Hematopoietic multipotent progenitor cell treated with erythropoietin and hydrocortisone succinate and interleukin-3 and kit ligand, for 6 days (in vitro differentiated cells): ENCODE results near the gene FLVCR2.

Experiments used
- DNase-seq: peaks from one replicate; pipeline ENCODE4 v3.0.0-alpha.2; 2015

Gene FLVCR2

DNA sequence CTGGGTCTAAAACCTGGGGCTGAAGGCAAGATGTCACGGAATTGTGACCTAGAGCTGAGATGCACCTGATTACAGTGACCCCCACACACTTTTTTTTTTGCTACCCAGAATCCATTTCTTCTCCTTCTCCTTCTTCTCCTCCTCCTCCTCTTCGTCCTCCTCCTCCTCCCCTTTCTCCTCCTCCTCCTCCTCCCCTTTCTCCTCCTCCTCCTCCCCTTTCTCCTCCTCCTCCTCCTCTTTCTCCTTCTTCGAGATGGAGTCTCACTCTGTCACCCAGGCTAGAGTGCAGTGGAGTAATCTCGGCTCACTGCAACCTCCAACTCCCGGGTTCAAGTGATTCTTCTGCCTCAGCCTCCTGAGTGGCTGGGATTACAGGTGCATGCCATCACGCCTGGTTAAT is 19.4 kb upstream of the FLVCR2 start:
- no peak for DNase-seq

DNA sequence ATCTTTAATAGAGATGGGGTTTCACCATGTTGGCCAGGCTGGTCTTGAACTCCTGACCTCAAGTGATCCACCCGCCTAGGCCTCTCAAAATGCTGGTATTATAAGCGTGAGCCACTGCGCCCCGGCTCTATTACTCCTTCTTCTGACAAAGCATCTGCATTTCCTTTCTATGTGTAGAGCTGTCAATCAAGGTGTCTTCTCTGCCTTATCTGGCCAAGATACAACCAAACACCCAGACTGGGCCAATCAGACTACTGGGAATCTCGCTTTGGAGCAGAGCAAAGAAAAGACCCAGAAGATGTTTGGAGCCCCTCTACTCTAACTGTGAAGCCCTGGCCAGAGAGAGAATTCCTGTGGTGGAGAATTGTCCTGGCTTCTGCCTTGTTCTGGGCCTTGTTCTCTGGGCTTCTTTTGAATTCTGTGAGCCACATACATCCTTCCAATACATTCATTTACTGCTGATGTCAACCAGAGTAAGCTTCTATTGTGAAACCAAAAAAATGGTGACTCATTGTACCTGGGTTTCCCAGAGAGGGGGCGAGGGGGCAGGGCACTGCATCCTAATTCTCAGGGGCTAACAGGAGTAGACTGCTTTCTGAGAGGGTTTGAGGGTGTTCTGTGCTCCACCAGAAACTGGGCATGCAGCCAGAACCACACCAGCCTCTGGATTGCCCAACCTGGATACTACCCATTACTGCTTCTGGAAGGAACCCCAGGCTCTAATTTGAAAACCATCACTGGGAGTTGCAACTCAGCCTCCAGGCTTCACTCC is 18.8 kb upstream of the FLVCR2 start:
- peak; percentile 69 for DNase-seq

DNA sequence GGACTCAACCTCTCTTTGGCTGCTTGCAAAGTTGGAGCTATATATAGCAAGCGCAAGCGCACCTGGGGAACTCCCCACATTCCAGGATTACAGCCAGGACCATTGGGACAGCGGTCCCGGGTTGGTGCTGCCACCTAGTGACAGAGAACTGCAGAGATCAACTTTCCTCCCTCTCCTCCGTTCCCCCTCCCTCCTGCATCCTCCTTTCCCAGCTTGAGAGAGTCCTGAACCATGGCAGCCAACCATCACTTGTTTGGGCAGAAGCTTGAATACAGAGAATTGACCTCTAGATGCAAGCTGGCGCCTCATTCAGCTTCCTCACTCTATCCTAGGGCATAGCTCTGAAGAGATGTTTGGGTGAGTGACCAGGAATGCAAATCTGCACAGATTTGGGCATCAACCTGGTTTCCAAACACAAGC is 17.4 kb upstream of the FLVCR2 start:
- DNase-seq: peak; percentile 67

DNA sequence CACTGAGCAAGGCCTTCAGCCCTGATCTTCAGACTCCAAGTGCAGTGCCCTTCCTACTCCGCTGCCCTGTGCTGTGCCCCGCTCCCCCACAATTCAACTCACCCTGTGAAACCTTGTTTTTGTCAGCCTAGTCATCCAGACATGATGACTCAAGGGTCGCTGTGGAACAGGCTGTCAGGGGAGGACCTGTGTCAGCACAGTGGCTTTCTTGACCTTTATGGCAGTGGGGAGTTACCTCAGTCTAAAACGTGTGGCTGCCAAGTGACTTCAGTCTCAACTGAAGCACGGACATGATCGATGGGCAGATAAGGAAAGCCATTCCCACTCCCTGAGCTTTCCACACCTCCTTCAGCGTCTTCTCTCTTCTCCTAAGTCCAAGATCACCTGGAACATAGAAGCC is 16.3 kb upstream of the FLVCR2 start:
- DNase-seq: no peak

DNA sequence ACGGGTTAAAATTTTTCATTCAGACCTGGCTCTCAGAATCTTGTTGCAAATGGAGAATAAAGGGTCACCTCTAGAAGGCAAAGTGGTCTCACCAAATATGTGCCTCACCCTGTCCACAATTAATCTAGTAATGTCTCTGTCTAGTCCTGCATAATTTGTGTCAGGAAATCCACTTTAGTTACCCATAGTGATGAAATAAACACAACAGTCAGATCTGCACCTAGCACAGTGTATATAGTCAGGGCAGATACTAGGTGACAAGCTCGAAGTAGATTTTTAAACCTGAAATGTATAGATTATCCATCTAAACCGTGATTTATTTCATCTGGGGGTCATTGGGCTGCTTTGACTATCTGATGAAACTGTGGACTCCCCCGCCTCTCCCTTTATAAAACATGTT is 15.9 kb upstream of the FLVCR2 start:
- DNase-seq: no peak

DNA sequence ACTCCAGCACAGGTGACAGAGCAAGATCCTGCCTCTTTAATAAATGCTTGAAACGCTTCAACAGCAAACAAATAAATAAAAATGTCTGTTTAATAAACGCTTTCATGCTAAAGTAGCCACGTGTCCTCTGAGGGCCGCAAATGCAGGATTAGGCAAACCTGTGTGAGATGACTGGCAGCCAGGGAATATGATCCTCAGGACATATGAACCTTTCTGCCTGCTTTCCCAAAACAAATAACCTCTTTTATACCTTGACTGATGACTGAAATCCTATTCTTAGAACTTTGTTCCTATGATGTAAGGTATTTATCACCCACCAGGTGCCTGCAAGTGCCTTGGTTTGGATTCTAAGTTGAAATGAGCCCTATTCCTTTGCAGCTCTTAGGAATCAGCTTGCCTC is 14.5 kb upstream of the FLVCR2 start:
- no peak for DNase-seq

DNA sequence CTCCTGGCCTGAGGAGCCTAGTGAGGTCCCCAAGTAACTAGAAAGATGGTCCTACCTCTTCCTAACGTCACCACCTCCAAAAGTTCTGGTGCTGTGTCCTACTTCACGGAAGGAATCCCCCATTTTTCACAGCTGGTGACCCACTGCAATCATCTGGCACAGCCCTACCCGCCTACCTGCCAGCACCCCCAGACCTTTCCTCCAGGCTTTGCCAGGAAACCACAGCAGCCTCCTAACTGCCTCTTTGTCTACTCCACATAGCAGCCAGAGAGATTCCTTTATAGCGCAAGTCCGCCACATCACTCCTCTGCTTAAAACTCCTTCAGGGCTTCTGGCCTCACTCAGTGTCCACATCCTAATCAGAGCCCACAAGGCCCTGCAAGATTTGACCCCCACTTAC is 13.4 kb upstream of the FLVCR2 start:
- no peak for DNase-seq

DNA sequence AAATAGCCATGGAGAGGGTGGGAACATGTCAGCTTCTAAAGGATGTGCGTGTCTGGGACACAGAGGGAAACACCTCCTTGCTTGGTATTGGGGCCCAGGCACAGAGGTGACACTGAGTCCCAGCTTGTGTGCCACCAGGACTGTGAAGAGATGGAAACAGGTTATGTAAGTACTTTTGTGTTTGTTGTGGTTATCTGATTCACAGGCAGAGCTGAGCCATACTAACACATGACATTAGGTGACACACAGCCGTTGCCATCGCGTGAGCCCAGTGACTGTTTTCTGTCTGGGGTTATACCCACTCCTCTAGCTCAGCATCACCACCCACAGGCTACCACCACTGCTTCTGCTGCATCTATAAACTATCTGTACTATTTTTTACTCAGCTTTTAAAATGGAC is 12.1 kb upstream of the FLVCR2 start:
- peak; percentile 7 for DNase-seq

DNA sequence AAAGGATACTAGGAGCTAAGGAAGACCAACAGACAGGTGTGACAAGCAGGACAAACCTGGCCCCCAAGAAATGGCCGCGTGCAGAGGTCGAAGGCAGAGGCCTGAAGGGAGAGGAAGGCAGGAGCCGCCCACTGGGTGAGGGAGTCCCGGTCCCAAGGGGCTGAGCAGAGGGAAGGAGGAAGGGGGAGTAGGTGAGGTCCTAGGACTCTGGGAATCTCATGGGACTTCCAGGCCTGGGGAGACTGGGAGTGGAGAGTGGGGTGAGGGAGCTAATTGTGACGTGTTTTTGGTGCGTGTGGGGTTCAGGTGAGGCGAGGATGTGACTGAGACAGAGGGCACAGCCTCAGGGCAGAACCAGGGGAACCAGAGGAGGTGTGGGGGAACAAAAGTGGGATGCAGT is 11.7 kb upstream of the FLVCR2 start:
- DNase-seq: no peak

DNA sequence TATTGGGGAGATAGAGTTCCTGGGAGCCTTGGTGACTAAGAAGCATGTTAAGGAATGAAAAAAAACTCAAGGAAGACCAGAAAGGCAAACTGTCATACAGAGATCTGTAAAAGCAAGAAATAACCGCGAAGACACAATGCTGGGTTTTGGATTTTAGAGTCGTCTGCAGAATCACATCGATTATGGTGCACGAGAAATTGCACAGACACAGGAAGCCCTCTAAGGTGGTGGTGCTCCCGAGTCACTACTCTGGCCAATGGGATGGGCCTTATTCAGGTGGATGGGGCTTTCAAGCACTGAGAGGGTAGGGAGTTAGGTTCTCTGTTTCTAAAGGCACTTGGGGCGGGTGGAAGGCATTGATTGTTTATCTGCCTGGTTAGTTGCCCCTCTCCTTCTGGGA is 10.3 kb upstream of the FLVCR2 start:
- DNase-seq: no peak

DNA sequence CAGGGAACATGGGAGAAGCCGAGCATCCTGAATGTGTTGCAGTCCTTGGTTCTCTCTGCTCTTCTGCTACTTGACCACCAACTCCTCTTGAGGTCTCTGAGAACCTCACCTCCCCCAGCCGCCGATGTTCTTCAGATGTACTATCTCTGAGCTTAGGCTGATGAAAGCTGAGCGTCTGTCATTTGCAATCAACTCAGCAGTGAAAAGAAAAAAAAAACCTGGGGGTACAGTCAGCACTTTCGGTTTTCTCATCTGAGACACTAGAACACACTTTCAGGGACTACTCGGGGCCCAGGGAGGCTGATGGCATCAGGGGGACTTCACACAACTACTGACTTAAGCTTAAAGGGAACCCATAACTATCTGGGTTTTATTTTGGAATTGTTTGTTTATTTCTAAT is 9.6 kb upstream of the FLVCR2 start:
- no peak for DNase-seq

DNA sequence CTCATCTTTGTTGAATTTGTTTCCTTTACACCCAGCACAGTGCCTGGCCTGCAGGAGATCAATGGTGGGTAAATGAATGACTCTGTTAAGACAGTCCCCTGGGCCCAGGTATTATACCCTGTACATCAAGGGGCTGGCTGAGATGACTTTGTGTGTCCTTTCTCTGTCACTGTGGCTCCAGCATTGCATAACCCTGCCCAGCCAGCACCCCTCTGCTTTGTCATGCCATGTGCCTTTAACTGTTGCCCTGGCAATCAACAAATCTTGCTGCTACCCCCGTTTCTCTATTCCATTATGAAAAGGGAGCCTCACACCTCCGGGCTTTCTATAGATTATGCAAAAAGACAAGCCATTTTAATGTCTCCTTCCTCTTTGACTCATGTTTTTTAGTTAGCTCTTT is 7.6 kb upstream of the FLVCR2 start:
- peak; percentile 56 for DNase-seq

DNA sequence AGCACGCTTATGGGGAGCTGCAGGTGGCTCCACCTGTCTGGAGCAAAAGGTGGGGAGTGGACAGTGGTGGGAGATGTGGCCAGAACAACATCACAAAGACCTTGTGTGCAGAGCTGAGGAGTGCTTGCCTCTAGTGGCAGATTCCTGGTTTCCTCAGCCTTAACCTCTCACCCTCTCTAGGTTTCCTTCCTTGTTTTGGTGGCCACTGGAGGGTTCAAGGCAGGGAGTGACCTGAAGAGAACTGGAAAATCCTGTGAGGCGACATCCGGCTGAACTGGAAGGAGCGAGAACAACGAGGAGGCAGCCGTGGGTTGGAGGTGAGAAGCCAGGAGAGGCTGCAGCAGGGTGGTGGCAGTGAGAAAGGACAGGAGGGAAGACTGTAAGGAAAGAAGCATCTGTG is 6.3 kb upstream of the FLVCR2 start:
- no peak for DNase-seq

DNA sequence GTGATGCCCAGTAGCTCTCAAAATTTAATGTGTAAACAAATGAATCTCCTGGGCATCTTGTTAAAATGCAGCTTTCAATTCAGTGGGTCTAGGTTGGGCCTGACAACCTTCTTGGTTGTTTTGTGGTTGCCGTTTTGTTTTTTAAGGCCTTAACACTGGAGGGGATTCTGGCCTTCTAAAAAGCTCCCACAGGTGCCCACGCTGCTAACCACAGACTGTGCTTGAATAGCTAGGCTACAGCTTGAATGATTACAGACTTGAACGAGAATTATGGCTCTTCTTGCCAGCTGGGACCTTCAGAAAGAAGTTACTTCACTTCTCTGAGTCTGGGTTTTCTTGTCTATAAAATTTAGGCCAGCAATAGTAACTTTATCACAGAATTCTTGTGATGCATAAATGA is 1.3 kb upstream of the FLVCR2 start:
- DNase-seq: no peak

DNA sequence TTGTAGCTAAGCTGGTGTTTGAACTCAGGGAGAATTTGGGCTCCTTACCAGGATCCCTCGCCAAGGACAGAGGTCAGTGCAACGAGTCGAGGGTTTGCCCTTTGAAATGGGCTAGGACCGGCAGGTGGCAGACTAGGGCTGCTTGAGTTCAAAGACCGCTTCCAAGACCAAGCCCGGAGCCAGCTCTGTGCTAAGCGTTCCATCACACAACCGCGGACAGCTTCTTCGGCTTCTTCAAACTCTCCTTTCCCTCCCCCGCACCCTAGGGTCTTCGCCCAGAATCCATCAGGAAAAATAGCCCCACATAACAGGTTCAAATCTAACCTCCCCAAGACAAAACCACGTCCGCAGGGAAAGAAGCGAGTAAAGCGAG is 705 bp upstream of the FLVCR2 start:
- peak; percentile 93 for DNase-seq

DNA sequence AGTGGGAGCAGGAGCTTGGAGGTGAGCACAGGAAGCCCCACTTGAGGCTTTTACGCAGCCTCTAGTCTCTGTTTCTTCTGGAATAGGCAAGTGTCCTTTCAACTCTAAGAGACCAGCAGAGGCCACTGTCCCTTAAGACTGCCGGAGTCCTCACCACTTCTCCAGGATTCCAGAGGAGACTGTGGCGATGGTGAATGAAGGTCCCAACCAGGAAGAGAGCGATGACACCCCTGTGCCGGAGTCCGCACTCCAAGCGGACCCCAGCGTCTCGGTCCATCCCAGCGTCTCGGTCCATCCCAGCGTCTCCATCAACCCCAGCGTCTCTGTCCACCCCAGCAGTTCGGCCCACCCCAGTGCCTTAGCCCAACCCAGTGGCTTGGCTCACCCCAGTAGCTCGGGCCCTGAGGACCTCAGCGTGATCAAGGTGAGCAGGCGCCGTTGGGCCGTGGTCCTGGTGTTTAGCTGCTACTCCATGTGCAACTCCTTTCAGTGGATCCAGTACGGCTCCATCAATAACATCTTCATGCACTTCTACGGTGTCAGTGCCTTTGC is 442 bp downstream of the FLVCR2 start:
- no peak for DNase-seq

DNA sequence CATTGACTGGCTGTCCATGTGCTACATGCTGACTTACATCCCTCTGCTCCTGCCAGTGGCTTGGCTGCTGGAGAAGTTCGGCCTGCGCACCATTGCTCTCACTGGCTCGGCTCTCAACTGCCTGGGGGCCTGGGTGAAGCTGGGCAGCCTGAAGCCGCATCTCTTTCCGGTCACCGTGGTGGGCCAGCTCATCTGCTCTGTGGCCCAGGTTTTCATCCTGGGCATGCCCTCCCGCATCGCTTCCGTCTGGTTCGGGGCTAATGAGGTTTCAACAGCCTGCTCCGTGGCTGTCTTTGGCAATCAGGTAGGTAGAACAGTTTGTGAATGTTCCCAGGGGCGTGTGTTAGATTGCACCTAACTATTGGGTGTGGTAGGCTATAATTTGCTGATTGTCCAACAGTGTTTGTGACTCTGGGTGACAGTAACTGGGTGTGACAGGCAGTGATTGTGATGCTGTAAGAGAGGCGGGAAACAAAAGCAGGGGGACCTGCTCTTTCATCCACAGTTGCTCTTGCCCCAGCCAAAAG is 981 bp downstream of the FLVCR2 start:
- no peak for DNase-seq

DNA sequence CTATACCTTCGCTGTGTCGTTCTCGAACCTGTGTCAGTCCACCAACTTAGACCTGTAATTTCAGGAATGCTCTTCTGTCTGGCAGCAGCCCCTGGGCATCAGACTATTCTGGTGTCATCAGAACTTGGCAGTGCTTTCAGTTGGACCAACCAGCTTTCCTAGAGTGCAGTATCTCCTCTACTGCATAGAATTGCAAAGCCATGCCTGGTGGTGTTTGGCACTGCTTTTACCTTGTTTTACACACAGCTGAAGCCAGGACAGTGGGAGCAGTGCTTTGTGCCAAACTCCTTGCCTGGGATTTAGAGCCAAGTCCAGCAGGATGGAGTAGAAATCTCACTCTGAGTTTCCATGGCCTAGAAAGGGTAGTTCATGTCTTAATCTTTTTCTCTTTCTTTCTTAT is 1.5 kb downstream of the FLVCR2 start:
- no peak for DNase-seq

DNA sequence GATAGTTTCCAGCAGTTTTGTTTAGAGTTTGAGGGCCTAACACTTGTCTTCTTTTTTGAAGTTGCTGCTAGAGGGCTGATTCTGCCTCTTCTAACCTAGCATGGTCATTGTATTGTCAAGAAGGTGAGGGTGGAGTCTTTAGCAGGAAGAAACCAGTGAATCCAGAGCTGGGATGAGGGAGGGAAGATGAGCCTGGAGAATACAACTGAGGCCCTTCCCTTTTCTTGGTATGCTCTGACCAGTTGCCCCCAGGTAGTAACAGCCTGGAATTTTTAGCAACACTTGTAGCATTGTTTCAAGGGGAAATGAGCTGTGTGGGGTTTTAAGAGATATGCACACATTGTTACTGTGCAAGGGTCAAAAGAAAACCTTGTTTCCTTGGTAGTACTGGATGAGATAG is 9.0 kb downstream of the FLVCR2 start:
- no peak for DNase-seq

DNA sequence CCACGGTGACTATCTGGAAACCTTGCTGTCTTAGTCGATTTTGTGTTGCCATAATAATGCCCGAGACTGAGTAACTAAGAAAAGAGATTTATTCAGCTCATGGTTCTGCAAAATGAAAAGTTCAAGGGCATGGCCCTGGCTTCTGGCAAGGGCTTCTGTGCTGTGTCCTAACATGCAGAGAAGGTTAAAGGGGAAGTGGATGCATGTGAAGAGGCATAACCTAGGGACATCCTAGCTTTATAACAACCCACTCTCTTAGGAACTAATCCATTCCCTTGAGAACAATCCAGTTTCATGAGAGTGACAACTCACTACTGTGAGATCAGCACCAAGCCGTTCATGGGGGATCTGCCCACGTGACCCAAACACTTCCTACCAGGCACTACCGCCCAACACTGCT is 11.5 kb downstream of the FLVCR2 start:
- DNase-seq: no peak

DNA sequence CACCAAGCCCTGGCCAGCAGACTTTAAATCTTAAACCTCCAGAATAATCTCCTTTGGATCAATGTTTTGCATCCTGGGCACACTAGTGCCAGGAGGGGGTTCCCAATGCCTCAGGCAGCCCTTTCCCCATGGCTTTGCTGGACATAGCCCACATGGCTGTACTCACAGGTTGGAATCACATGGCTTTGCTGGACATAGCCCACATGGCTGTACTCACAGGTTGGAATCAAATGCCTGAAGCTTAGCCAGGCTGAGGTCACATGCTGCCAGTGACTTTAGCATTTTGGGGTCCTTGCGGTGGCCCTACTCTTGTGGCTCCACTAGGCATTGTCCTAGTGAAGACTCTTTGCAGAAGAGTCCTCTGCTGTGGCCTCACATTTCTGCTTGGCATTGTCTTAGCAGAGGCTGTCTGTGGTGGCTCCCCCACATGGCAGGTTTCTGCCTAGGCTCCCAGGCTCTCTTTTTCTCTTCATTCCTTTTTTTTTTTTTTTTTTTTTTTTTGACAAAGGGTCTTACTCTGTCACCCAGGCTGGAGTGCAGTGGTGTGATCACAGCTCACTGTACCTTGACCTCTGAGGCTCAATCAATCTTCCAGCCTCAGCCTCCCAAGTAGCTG is 13.0 kb downstream of the FLVCR2 start:
- no peak for DNase-seq

DNA sequence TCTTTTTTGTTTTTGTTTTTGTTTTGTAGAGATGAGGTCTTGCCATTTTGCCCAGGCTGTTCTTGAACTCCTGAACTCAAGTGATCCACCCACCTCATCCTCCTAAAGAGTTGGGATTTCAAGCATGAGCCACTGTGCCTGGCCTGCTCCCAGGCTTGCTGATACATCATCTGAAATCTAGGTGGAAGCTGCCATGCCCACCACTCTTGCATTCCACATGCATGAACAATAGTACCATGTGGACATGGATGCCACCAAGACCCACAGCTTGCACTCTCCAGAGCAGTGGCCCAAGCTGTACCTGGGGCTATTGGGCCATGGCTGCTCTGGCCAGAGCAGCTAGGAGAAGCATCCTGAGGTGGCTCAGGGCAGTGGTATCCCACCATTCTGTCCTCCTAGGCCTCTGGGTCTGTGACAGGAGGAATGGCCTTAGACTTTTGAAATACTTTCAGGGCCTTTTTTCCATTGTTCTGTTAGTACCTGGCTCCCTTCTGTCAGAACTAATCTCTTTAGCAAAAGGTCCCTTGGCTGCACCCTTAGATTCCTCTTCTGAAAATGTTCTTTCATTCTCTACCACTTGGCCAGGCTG is 13.7 kb downstream of the FLVCR2 start:
- DNase-seq: no peak

DNA sequence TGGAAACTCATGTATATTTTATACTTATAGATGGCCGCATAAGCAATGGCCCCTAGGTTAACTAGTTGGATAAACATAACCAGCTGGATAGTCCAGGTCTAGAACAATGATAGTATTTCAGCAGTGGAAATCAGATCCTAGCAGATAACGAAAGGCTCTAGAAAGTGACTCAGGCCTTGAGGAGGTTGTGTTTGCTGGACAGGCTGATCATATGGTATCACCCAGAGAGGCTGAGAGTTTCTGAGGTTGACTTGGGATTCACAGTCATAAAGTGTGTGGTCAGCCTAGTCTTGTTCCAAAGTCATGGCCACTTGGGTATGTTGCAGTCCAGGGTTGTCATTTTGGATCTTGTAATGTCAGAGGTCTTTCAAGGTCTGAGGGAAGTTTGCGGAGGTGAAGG is 16.8 kb downstream of the FLVCR2 start:
- no peak for DNase-seq

DNA sequence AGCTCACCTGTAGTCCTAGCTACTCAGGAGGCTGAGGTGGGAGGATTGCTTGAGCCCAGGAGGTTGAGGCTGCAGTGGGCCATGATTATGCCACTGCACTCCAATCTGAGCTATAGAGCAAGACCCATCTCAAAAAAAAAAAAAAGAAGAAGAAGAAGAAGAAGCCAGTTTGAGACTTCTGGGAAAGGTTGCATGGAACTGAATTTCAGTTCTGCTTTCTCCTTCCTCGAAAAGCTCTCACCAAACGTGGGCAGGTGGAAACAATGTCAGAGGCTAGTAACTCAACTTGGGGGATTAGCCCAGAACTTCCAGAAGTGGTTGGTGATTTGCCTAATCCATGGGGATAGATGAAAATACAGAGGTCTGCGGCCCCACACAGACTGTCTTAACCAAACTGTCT is 18.7 kb downstream of the FLVCR2 start:
- DNase-seq: no peak
